Heart left ventricle (tissue), 16 donors: ENCODE data around the gene CRIP3. TPM values are rescaled to one million over a fixed set of nuclear protein-coding genes. Genes with fewer than 3 reads are reported as not detected.

Experiments
- ATAC-seq, 4 donors: fragments of 200-7000 bp; cut with Tn5 transposase; one replicate each; pipeline ENCODE4 v1.9.1; 2020 to 2022; ENCODE audit warnings: moderate library complexity in 4 of 4, mild to moderate bottlenecking in 3 of 4, moderate number of reproducible peaks in 1 of 4
- DNase-seq, 5 donors: peaks; one replicate each; pipeline ENCODE4 v3.0.0-alpha.2; 2020
- H3K27ac ChIP-seq, 12 donors: fragments of 200-600 bp; sonication (generic) in 4 of 12; one replicate each; pipeline versions ENCODE4 v1.5.0 to v1.8.0; 2016 to 2022; ENCODE audit warnings: mild to moderate bottlenecking in 2 of 12
- H3K27me3 ChIP-seq, 9 donors: fragments of 200-600 bp; sonication (generic) in 2 of 9; one replicate each; pipeline versions ENCODE4 v1.5.1 to v1.8.0; 2016 to 2022; ENCODE audit warnings: mild to moderate bottlenecking in 3 of 9
- H3K36me3 ChIP-seq, 9 donors: fragments of 200-600 bp; sonication (generic) in 2 of 9; one replicate each; pipeline versions ENCODE4 v1.5.0 to v1.8.0; 2018 to 2022; ENCODE audit warnings: mild to moderate bottlenecking in 2 of 9
- H3K4me1 ChIP-seq, 12 donors: fragments of 200-600 bp; sonication (generic) in 4 of 12; one replicate each; pipeline versions ENCODE4 v1.5.0 to v1.8.0; 2016 to 2022; ENCODE audit warnings: mild to moderate bottlenecking in 3 of 12
- H3K4me3 ChIP-seq, 12 donors: fragments of 200-600 bp; sonication (generic) in 4 of 12; one replicate each; pipeline versions ENCODE4 v1.5.0 to v1.8.0; 2017 to 2022; ENCODE audit warnings: mild to moderate bottlenecking in 9 of 12, moderate library complexity in 4 of 12
- H3K9me3 ChIP-seq, 12 donors: fragments of 200-600 bp; sonication (generic) in 4 of 12; one replicate each; pipeline versions ENCODE4 v1.5.0 to v1.8.0; 2016 to 2022; ENCODE audit warnings: mild to moderate bottlenecking in 1 of 12
- CTCF ChIP-seq, 12 donors: fragments of 200-600 bp; sonication (generic) in 4 of 12; IDR thresholded peaks; one replicate each; pipeline versions ENCODE4 v1.5.0 to v1.8.0; 2018 to 2022; ENCODE audit warnings: antibody characterized with exemption in 12 of 12, mild to moderate bottlenecking in 5 of 12
- POLR2A ChIP-seq, 2 donors: fragments of 450-650 bp; IDR thresholded peaks; one replicate each; pipeline ENCODE4 v1.6.1; 2017; ENCODE audit warnings: antibody characterized with exemption in 2 of 2, mild to moderate bottlenecking in 2 of 2, moderate library complexity in 2 of 2
- WGBS, 4 donors: extraction: QIAGEN DNeasy Blood & Tissue Kit in 2 of 4; methylation state at CpG; one replicate each; pipeline versions ENCODE4 v1.1.5 to v1.1.7; 2013 to 2018; 5-methylcytosine and 5-hydroxymethylcytosine counted together
- intact Hi-C, 10 donors: fragments of 100-400 bp; cut with DNase I; formaldehyde crosslinking; loops; one replicate each; pipeline versions ENCODE4 v1.11.1 to v1.14.2; 2022
- polyA plus RNA-seq, 2 donors: library from polyadenylated mRNA; stranded (reverse); fragments of 200-250 nt; gene quantifications; one replicate each; pipeline ENCODE4 v1.2.3, GENCODE V29; 2013
- total RNA-seq, 9 donors: library from RNA; depleted of rRNA in 2 of 9; stranded (reverse); fragments of >200 nt in 2 of 9; fragmentation: NEBNext Ultra II Directional in 3 of 9; extraction: Animal tissue kit (Norgen Biotek cat#: 25700) in 3 of 9; gene quantifications; one replicate each; pipeline versions ENCODE4 v1.1.0 to v1.2.4, GENCODE V29; 2016 to 2023
- donor health status: ischemic (EF 13 %, LVEDD 7.1; RV severe dilation, severe dysfunction).
- donor health status: healthy with polysubstance abuse.
- donor health status: DM: no; HTN: yes; CAD: no.
- donor health status: DM: no; HTN: no; CAD: no.
- donor health status: ischemic (EF 25% LVEDD 6.9; RV normal size, moderate dysfunction).
- donor health status: ischemic (EF 25% LVEDD 5.7; RV mildly dilated, moderate dysfunction).
- donor health status: healthy.
- donor health status: DM: yes; HTN: yes; CAD: no.
- donor health status: ischemic (EF 35%, LVEDD 5.7; RV mildly dilated, moderate dysfunction).
- donor health status: nonischemic (EF 11% LVEDD 7.7; RV severe dilation, severe dysfunction).
- donor health status: DM: yes; HTN: yes; CAD: no.
- donor health status: PGD.
- donor health status: ischemic (EF 29% LVEDD 5.4; RV normal size, mild dysfunction).
- donor health status: nonischemic (EF 23%, LVEDD 6.1; RV moderate dilation, normal function).

The CRIP3 gene
- total and polyA plus RNA-seq, 11 donors: 3.6 to 66.7 (median 20.9) TPM

- intact Hi-C loops: loop anchor here in 5 of 10 donors (2.0 to 10.0 kb wide), 6 partner anchors 61 to 240 kb away; no protein-coding TSS in a partner anchor
- no peaks in the 10 kb centered on the region for H3K36me3 ChIP-seq
- WGBS, 4 donors: 47 to 60% (median 59%) methylated on average over 7 of the region's 7 CpGs
- H3K4me1 ChIP-seq: peaks cover 0 to 35% (median 24%) of the 10 kb centered on the region in 12 donors
- TF ChIP-seq CTCF (IDR thresholded peaks at IDR 0.05): no peak
- no peak for TF ChIP-seq POLR2A (IDR thresholded peaks at IDR 0.05)
- H3K27me3 ChIP-seq: peaks cover 0 to 17% (median 0%) of the 10 kb centered on the region in 9 donors
- H3K9me3 ChIP-seq: no peaks in the 10 kb centered on the region
- H3K27ac ChIP-seq: peak overlapping the region in 11 of 12 donors; percentile 61 to 90 (median 74)
- H3K4me3 ChIP-seq: no peak overlapping the region
- peak in 1 of 5 donors; percentile 32 for DNase-seq
- peak; percentile 13 to 64 (median 44) for ATAC-seq
These were observed 40.8 kb downstream of the CRIP3 start for GRCh38 chr6:43267619-43268354.

- ATAC-seq (no peak), DNase-seq (no peak)
- peaks cover 0 to 17% (median 0%) of the 10 kb centered on the region in 9 donors for H3K27me3 ChIP-seq
- TF ChIP-seq CTCF (IDR thresholded peaks at IDR 0.05) (no peak), POLR2A (IDR thresholded peaks at IDR 0.05) (no peak)
- H3K27ac ChIP-seq: no peak overlapping the region
- H3K36me3 ChIP-seq: no peaks in the 10 kb centered on the region
- no peaks in the 10 kb centered on the region for H3K9me3 ChIP-seq
- WGBS, 4 donors: 85 to 98% (median 89%) methylated on average over 6 of the region's 6 CpGs
- H3K4me1 ChIP-seq: peaks cover 0 to 33% (median 23%) of the 10 kb centered on the region in 12 donors
- no peak overlapping the region for H3K4me3 ChIP-seq
- intact Hi-C loops: loop anchor here in 7 of 10 donors (2.0 to 10.0 kb wide), 7 partner anchors 67 to 242 kb away; no protein-coding TSS in a partner anchor
These were observed 43.1 kb downstream of the CRIP3 start for GRCh38 chr6:43265564-43265963.

- Histone ChIP-seq H3K27ac (no peak overlapping the region), H3K4me1 (peaks cover 0 to 33% (median 20%) of the 10 kb centered on the region in 12 donors), H3K9me3 (no peaks in the 10 kb centered on the region), H3K27me3 (peaks cover 0 to 16% (median 0%) of the 10 kb centered on the region in 9 donors), H3K4me3 (no peak overlapping the region), H3K36me3 (no peaks in the 10 kb centered on the region)
- ATAC-seq (no peak), DNase-seq (peak in 1 of 5 donors; percentile 42)
- intact Hi-C loops: loop anchor here (2.0 to 10.0 kb wide), 7 partner anchors 68 to 243 kb away; no protein-coding TSS in a partner anchor
- WGBS, 4 donors: 83 to 91% (median 84%) methylated on average over 5 of the region's 5 CpGs
- TF ChIP-seq POLR2A (IDR thresholded peaks at IDR 0.05) (no peak), CTCF (IDR thresholded peaks at IDR 0.05) (no peak)
These were observed 44.0 kb downstream of the CRIP3 start for GRCh38 chr6:43264599-43265145.
